Omental fat pad (tissue), 4 donors: ENCODE data around the gene UBAP2. TPM values are rescaled to one million over a fixed set of nuclear protein-coding genes. Genes with fewer than 3 reads are reported as not detected.

Experiments
- ATAC-seq: fragments of 150-250 bp; one replicate; pipeline ENCODE4 v1.9.1; 2016; ENCODE audit warnings: mild to moderate bottlenecking, moderate library complexity; ENCODE audit not compliant: low FRiP score
- DNase-seq: peaks from one replicate; pipeline ENCODE4 v3.0.0-alpha.2; 2019; ENCODE audit warnings: low spot score
- CTCF ChIP-seq, 3 donors: fragments of 450-650 bp; IDR thresholded peaks; one replicate each; pipeline ENCODE4 v1.5.1; 2016 to 2017; ENCODE audit warnings: antibody characterized with exemption in 3 of 3, mild to moderate bottlenecking in 3 of 3, moderate library complexity in 2 of 3
- total RNA-seq, 4 donors: library from RNA; depleted of rRNA; stranded (reverse); fragments of >200 nt; gene quantifications; one replicate each; pipeline ENCODE4 v1.1.0, GENCODE V29; 2016

The UBAP2 gene
- total RNA-seq, 4 donors from 2014 or later = 16.1 to 27.6 (median 20.9) TPM

GRCh38 chr9:34010979-34011378 lies 37.7 kb downstream of the UBAP2 start:
- ATAC-seq = no peak
- no peak for TF ChIP-seq CTCF (IDR thresholded peaks at IDR 0.05)
- DNase-seq = no peak

- no peak for ATAC-seq
- DNase-seq = no peak
- no peak for TF ChIP-seq CTCF (IDR thresholded peaks at IDR 0.05)
Observed at GRCh38 chr9:34001951-34002350, 46.7 kb downstream of the UBAP2 start.

GRCh38 chr9:34001298-34001697 lies 47.4 kb downstream of the UBAP2 start:
- DNase-seq = no peak
- TF ChIP-seq CTCF (IDR thresholded peaks at IDR 0.05) = no peak
- ATAC-seq = no peak

- ATAC-seq (no peak), DNase-seq (no peak)
- no peak for TF ChIP-seq CTCF (IDR thresholded peaks at IDR 0.05)
Observed at GRCh38 chr9:33995449-33995848, 53.2 kb downstream of the UBAP2 start.

GRCh38 chr9:33993104-33993503 lies 55.6 kb downstream of the UBAP2 start:
- ATAC-seq (no peak), DNase-seq (no peak)
- no peak for TF ChIP-seq CTCF (IDR thresholded peaks at IDR 0.05)

- ATAC-seq (no peak), DNase-seq (no peak)
- TF ChIP-seq CTCF (IDR thresholded peaks at IDR 0.05) = no peak
Observed at GRCh38 chr9:33992632-33993031, 56.1 kb downstream of the UBAP2 start.

GRCh38 chr9:33988219-33988890 lies 60.3 kb downstream of the UBAP2 start:
- no peak for TF ChIP-seq CTCF (IDR thresholded peaks at IDR 0.05)
- ATAC-seq (no peak), DNase-seq (no peak)
